ENCODE results near the gene TULP4.
"Not testable (repeated sequence)": the region's sequence is repeated elsewhere in the genome, so short reads cannot be mapped to it uniquely, and the experiment has no call there.

TULP4 gene

DNA sequence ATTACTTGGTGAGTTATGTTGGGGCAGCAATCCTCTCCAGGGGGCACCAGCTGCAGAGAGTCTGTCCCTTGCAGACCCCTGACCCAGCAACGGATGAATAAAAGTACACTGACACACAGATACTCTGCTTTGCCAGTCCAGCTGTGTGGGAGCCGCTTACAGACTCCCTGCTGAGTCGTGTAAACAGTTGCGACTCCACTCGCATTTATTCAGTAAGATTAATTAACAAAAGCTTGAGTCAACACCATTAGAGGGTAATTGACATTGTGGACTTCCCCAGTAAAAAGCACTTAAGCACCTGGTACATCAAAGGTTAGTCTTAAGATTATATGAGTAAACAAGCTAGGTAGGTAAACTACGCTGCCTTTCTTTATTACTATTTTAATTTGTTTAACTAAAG, 155.7 kb downstream of the TULP4 start:
- no peak for DNase-seq
- Histone ChIP-seq H3K27ac (ENCODE audit: insufficient read depth in 1 of 2, low read depth in 1 of 2, low read length in 2 of 2, poor library complexity in 1 of 2, severe bottlenecking in 2 of 2) (no peak overlapping the region), H3K9me3 (ENCODE audit: control extremely low read depth in 1 of 5, control insufficient read depth in 4 of 5, insufficient read depth in 2 of 5, low read depth in 1 of 5, low read length in 4 of 5) (peaks cover 0 to 2% (median 0%) of the 10 kb centered on the region in 5 experiments), H3K27me3 (replicated peaks in 2 of 5; ENCODE audit: control insufficient read depth in 4 of 5, insufficient read depth in 5 of 5, low read length in 4 of 5) (no peaks in the 10 kb centered on the region), H3K4me1 (ENCODE audit: control extremely low read depth in 1 of 4, control insufficient read depth in 4 of 4, insufficient read depth in 4 of 4, low read length in 3 of 4) (peaks cover 0 to 5% (median 3%) of the 10 kb centered on the region in 4 experiments), H3K4me3 (ENCODE audit: control insufficient read depth in 1 of 7, extremely low read depth in 1 of 7, insufficient read depth in 4 of 7, low read depth in 2 of 7, low read length in 6 of 7) (no peak overlapping the region), H3K36me3 (ENCODE audit: control insufficient read depth in 4 of 4, insufficient read depth in 4 of 4, low read length in 3 of 4) (peaks cover 5 to 25% (median 12%) of the 10 kb centered on the region in 4 experiments)
- 88% methylated on average over 1 of the region's 6 CpGs for WGBS (ENCODE audit: insufficient coverage)
- CTCF ChIA-PET: no interaction called here
- POLR2A ChIA-PET: no interaction called here

DNA sequence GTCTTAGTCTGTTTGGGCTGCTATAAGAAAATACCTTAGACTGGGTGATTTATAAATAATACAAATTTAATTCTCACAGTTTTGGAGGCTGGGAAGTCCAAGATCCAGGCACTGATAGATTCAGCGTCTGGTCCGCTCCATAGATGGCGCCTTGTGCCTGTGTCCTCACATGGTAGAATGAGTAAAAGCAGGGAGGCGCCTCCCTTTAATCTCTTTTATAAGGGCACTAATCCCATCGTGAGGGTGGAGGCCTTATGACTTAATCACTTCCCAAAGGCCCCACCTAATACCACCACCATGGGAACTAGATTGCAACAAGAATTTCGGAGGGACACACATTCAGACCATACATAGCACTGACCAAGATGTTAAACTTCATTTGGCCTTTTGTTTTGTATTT, 156.4 kb downstream of the TULP4 start:
- Histone ChIP-seq H3K27ac (ENCODE audit: insufficient read depth in 1 of 2, low read depth in 1 of 2, low read length in 2 of 2, poor library complexity in 1 of 2, severe bottlenecking in 2 of 2) (no peak overlapping the region), H3K4me1 (ENCODE audit: control extremely low read depth in 1 of 4, control insufficient read depth in 4 of 4, insufficient read depth in 4 of 4, low read length in 3 of 4) (peaks cover 0 to 5% (median 3%) of the 10 kb centered on the region in 4 experiments), H3K36me3 (ENCODE audit: control insufficient read depth in 4 of 4, insufficient read depth in 4 of 4, low read length in 3 of 4) (peaks cover 5 to 23% (median 12%) of the 10 kb centered on the region in 4 experiments), H3K4me3 (ENCODE audit: control insufficient read depth in 1 of 7, extremely low read depth in 1 of 7, insufficient read depth in 4 of 7, low read depth in 2 of 7, low read length in 6 of 7) (no peak overlapping the region), H3K9me3 (ENCODE audit: control extremely low read depth in 1 of 5, control insufficient read depth in 4 of 5, insufficient read depth in 2 of 5, low read depth in 1 of 5, low read length in 4 of 5) (peaks cover 0 to 2% (median 0%) of the 10 kb centered on the region in 5 experiments), H3K27me3 (replicated peaks in 2 of 5; ENCODE audit: control insufficient read depth in 4 of 5, insufficient read depth in 5 of 5, low read length in 4 of 5) (no peaks in the 10 kb centered on the region)
- no peak for DNase-seq
- WGBS (ENCODE audit: insufficient coverage): 92% methylated on average over 4 of the region's 6 CpGs
- CTCF ChIA-PET: no interaction called here
- POLR2A ChIA-PET: no interaction called here

DNA sequence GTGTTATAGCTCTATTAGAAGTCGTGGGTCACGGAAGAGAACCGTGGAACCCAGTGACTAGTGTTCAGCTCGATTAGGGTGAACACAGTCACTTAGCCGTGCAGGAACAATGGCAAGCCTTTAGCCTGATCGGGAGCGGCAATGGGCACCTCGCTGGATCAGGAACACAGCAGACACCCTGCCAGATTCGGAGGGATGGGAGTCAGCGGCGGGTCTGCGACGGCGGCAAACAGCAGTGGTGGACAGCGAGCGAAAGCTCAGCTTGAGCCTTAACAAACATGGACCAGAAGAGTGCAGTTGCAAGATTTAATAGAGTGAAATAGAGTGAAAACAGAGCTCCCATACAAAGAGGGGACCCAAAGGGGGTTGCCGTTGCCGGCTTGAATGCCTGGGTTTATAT, 157.8 kb downstream of the TULP4 start:
- H3K27me3 ChIP-seq (replicated peaks in 2 of 5; ENCODE audit: control insufficient read depth in 4 of 5, insufficient read depth in 5 of 5, low read length in 4 of 5); H3K4me3 ChIP-seq (ENCODE audit: control insufficient read depth in 1 of 7, extremely low read depth in 1 of 7, insufficient read depth in 4 of 7, low read depth in 2 of 7, low read length in 6 of 7); POLR2A ChIA-PET; H3K27ac ChIP-seq (ENCODE audit: insufficient read depth in 1 of 2, low read depth in 1 of 2, low read length in 2 of 2, poor library complexity in 1 of 2, severe bottlenecking in 2 of 2); H3K9me3 ChIP-seq (ENCODE audit: control extremely low read depth in 1 of 5, control insufficient read depth in 4 of 5, insufficient read depth in 2 of 5, low read depth in 1 of 5, low read length in 4 of 5); DNase-seq; H3K4me1 ChIP-seq (ENCODE audit: control extremely low read depth in 1 of 4, control insufficient read depth in 4 of 4, insufficient read depth in 4 of 4, low read length in 3 of 4): not testable (repeated sequence)
- CTCF ChIA-PET: interaction anchor here (0.7 kb wide), 1 partner anchor 29 kb away, joined by 3 read pairs; no protein-coding TSS in a partner anchor
- WGBS (ENCODE audit: insufficient coverage): 100% methylated on average over 6 of the region's 18 CpGs
- H3K36me3 ChIP-seq (ENCODE audit: control insufficient read depth in 4 of 4, insufficient read depth in 4 of 4, low read length in 3 of 4): peaks cover 2 to 14% (median 9%) of the 10 kb centered on the region in 4 experiments

DNA sequence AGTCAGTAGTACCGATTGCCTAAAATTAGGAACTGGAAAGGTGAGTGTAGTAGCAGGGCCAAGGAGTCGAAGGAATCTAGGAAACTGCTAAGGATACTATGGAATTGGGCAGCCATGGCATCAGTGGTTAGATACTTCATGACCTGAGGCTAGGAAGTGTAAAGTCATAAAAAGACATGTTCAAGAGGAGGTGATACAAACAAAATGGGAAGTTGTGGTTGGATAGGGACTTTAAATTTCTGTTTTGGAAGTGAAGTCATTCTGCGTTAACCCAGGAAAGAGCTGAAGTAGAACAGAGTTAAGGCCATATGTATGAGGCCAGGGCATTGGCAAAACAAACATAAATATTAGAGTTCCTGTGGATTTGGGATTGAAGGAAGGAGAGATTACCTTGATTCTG, 159.1 kb downstream of the TULP4 start:
- H3K9me3 ChIP-seq (ENCODE audit: control extremely low read depth in 1 of 5, control insufficient read depth in 4 of 5, insufficient read depth in 2 of 5, low read depth in 1 of 5, low read length in 4 of 5): no peaks in the 10 kb centered on the region
- H3K27me3 ChIP-seq (replicated peaks in 2 of 5; ENCODE audit: control insufficient read depth in 4 of 5, insufficient read depth in 5 of 5, low read length in 4 of 5): no peaks in the 10 kb centered on the region
- peak in 2 of 3 donors; percentile 52 to 63 for DNase-seq
- peaks cover 0 to 9% (median 6%) of the 10 kb centered on the region in 4 experiments for H3K36me3 ChIP-seq (ENCODE audit: control insufficient read depth in 4 of 4, insufficient read depth in 4 of 4, low read length in 3 of 4)
- H3K4me3 ChIP-seq (ENCODE audit: control insufficient read depth in 1 of 7, extremely low read depth in 1 of 7, insufficient read depth in 4 of 7, low read depth in 2 of 7, low read length in 6 of 7): no peak overlapping the region
- WGBS (ENCODE audit: insufficient coverage): 60% methylated on average over 3 of the region's 3 CpGs
- POLR2A ChIA-PET: no interaction called here
- H3K27ac ChIP-seq (ENCODE audit: insufficient read depth in 1 of 2, low read depth in 1 of 2, low read length in 2 of 2, poor library complexity in 1 of 2, severe bottlenecking in 2 of 2): no peak overlapping the region
- CTCF ChIA-PET: interaction anchor here (1.2 kb wide), 1 partner anchor 54 kb away, joined by 3 read pairs; no protein-coding TSS in a partner anchor
- H3K4me1 ChIP-seq (ENCODE audit: control extremely low read depth in 1 of 4, control insufficient read depth in 4 of 4, insufficient read depth in 4 of 4, low read length in 3 of 4): peaks cover 0 to 5% (median 3%) of the 10 kb centered on the region in 4 experiments

DNA sequence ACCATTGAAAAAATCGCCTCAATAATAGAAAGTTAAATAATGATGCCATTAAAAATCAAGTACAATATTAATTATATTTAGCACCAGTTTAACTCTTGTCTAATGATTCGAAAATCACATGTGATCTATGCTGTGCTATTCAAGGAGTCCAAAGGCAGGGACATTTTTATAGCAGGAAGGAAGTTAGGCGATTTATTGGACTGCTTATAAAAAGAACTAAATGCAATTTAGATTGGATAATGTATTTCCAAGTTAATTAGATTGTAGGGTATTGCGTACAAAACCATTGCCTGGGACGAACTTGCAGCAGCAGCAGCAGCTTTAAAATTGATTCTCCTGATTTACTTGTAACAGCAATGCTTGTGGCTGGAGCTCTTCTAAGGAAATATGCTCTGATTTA, 160.2 kb downstream of the TULP4 start:
- Histone ChIP-seq H3K4me1 (ENCODE audit: control extremely low read depth in 1 of 4, control insufficient read depth in 4 of 4, insufficient read depth in 4 of 4, low read length in 3 of 4) (peaks cover 0 to 5% (median 3%) of the 10 kb centered on the region in 4 experiments), H3K27ac (ENCODE audit: insufficient read depth in 1 of 2, low read depth in 1 of 2, low read length in 2 of 2, poor library complexity in 1 of 2, severe bottlenecking in 2 of 2) (no peak overlapping the region), H3K9me3 (ENCODE audit: control extremely low read depth in 1 of 5, control insufficient read depth in 4 of 5, insufficient read depth in 2 of 5, low read depth in 1 of 5, low read length in 4 of 5) (no peaks in the 10 kb centered on the region), H3K27me3 (replicated peaks in 2 of 5; ENCODE audit: control insufficient read depth in 4 of 5, insufficient read depth in 5 of 5, low read length in 4 of 5) (no peaks in the 10 kb centered on the region), H3K4me3 (ENCODE audit: control insufficient read depth in 1 of 7, extremely low read depth in 1 of 7, insufficient read depth in 4 of 7, low read depth in 2 of 7, low read length in 6 of 7) (no peak overlapping the region), H3K36me3 (ENCODE audit: control insufficient read depth in 4 of 4, insufficient read depth in 4 of 4, low read length in 3 of 4) (peaks cover 0 to 6% (median 3%) of the 10 kb centered on the region in 4 experiments)
- DNase-seq: no peak
- ChIA-PET CTCF (no interaction called here), POLR2A (no interaction called here)
- WGBS (ENCODE audit: insufficient coverage): 92% methylated on average over 3 of the region's 5 CpGs

DNA sequence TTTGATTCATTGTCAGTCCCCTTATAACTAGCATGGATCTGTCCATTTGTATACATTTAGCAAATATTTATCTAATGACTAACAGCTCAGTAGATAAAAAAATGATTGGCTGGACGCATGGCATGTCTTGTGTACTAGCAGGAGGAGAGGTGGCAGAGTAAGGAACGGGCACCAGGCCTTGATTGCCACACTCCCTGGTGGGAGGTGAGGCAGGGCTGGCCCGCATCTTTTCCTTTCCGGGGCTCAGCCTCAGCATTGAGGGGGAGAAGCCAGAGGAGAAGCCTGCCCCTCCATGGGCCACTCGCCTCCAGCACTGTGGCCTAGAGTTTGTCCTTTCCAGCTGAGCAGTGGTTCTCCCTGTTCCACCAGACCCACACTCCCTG, 162.7 kb downstream of the TULP4 start:
- DNase-seq: no peak
- no peaks in the 10 kb centered on the region for H3K9me3 ChIP-seq (ENCODE audit: control extremely low read depth in 1 of 5, control insufficient read depth in 4 of 5, insufficient read depth in 2 of 5, low read depth in 1 of 5, low read length in 4 of 5)
- H3K36me3 ChIP-seq (ENCODE audit: control insufficient read depth in 4 of 4, insufficient read depth in 4 of 4, low read length in 3 of 4): peaks cover 0 to 11% (median 6%) of the 10 kb centered on the region in 4 experiments
- H3K4me3 ChIP-seq (ENCODE audit: control insufficient read depth in 1 of 7, extremely low read depth in 1 of 7, insufficient read depth in 4 of 7, low read depth in 2 of 7, low read length in 6 of 7): no peak overlapping the region
- H3K27ac ChIP-seq (ENCODE audit: insufficient read depth in 1 of 2, low read depth in 1 of 2, low read length in 2 of 2, poor library complexity in 1 of 2, severe bottlenecking in 2 of 2): no peak overlapping the region
- ChIA-PET CTCF (no interaction called here), POLR2A (no interaction called here)
- 100% methylated on average over 3 of the region's 5 CpGs for WGBS (ENCODE audit: insufficient coverage)
- peaks cover 0 to 5% (median 3%) of the 10 kb centered on the region in 4 experiments for H3K4me1 ChIP-seq (ENCODE audit: control extremely low read depth in 1 of 4, control insufficient read depth in 4 of 4, insufficient read depth in 4 of 4, low read length in 3 of 4)
- no peaks in the 10 kb centered on the region for H3K27me3 ChIP-seq (replicated peaks in 2 of 5; ENCODE audit: control insufficient read depth in 4 of 5, insufficient read depth in 5 of 5, low read length in 4 of 5)

DNA sequence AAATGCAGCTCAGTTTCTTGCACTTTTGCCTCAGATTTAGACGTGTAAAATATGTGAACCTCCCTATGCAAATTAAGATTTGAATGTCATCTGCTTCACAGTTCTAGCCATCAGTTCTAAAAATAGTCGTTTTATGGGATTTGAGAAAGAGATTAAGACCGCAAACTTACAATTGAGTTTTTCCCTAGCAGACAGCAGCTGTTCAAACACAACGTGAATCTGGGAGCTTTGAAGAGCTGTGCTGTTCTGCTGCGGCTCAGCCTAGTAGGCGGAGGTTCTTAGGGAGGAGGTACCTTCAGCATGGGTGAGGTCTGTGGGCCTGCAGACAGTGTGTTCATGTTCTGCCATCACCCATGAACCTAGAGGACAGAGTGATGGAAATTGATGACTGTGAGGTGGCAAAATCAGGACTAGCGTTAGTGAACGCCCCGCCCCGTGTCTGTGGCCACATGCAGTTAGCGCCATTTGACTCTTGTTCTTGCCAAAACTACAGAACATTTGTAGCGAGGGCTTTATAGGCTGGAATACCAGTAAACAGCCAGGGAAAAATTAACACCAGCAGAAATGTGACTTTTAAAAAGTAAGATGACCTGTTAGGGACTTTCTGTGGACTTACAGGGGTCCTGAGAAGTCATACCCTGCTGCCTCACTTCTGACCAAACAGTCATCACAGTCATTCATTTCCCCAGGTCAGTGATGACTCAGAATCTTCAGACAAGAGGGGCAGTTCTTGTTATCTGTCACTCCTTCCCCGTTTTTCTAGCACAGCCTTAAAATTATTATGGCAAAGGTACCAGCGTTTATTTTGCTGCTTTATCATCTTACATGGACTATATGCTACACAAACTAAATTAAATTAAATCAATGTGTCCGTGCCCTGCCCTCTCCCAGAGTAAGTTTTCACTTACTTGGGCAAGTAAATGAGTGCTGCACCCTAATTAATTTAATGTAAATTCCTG, 163.4 kb downstream of the TULP4 start:
- Histone ChIP-seq H3K4me1 (ENCODE audit: control extremely low read depth in 1 of 4, control insufficient read depth in 4 of 4, insufficient read depth in 4 of 4, low read length in 3 of 4) (peaks cover 0 to 5% (median 3%) of the 10 kb centered on the region in 4 experiments), H3K9me3 (ENCODE audit: control extremely low read depth in 1 of 5, control insufficient read depth in 4 of 5, insufficient read depth in 2 of 5, low read depth in 1 of 5, low read length in 4 of 5) (no peaks in the 10 kb centered on the region), H3K36me3 (ENCODE audit: control insufficient read depth in 4 of 4, insufficient read depth in 4 of 4, low read length in 3 of 4) (peaks cover 0 to 17% (median 10%) of the 10 kb centered on the region in 4 experiments), H3K4me3 (ENCODE audit: control insufficient read depth in 1 of 7, extremely low read depth in 1 of 7, insufficient read depth in 4 of 7, low read depth in 2 of 7, low read length in 6 of 7) (no peak overlapping the region), H3K27me3 (replicated peaks in 2 of 5; ENCODE audit: control insufficient read depth in 4 of 5, insufficient read depth in 5 of 5, low read length in 4 of 5) (no peaks in the 10 kb centered on the region), H3K27ac (ENCODE audit: insufficient read depth in 1 of 2, low read depth in 1 of 2, low read length in 2 of 2, poor library complexity in 1 of 2, severe bottlenecking in 2 of 2) (no peak overlapping the region)
- no peak for DNase-seq
- POLR2A ChIA-PET: no interaction called here
- CTCF ChIA-PET: no interaction called here
- 89% methylated on average over 12 of the region's 15 CpGs for WGBS (ENCODE audit: insufficient coverage)
